Mucosa of gallbladder (tissue), 1 donor: Measurements from ENCODE around the gene KLB. TPM values are rescaled to one million over a fixed set of nuclear protein-coding genes. Genes with fewer than 3 reads are reported as not detected.

Experiments used
- DNase-seq: peaks from one replicate; pipeline ENCODE4 v3.0.0-alpha.2; 2020; ENCODE audit warnings: low spot score
- total RNA-seq: library from RNA; stranded (reverse); gene quantifications from one replicate; pipeline ENCODE4 v1.2.1, GENCODE V29; 2021
- donor health status: DM: no; HTN: no; CAD: no.

KLB gene
- total RNA-seq, 1 donor from 2014 or later = not detected

- DNase-seq = no peak
These were observed 58.3 kb downstream of the KLB start for GRCh38 chr4:39464886-39465501.

DNA sequence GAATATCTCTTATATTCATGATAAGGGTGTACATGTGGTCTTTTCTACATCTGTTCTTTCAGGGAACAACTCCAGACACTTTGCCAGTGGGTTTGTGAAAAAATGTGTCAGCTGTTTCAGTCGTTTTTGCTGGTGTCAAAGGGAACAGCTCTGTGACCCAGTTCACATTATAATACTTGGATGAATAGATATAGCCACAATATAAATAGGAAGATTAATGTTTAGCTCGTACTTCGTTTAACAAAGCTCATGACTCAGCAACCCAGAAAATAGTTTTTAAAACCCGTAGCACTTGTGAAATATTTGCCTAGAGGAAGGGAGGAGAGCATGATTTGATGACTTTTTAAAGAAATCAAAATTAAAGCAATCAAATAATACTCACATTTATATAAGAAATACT, 60.0 kb downstream of the KLB start:
- DNase-seq = no peak

DNA sequence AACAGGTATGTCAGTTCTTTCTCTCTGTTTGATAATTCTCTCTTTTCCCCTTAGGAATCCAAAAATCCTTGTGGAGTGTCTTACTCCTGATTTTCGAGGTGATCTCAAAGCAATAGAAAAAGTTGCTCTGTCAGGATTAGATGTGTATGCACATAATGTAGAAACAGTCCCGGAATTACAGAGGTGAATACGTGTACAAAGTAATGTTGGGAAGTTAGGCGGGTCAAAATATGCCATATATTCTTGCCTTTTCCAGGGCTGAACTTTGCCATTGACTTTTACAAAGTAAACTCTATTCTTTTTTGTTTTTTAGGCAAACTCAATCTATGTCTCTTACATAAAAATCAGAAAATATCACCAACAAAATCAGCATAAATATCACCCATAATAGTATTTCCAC, 60.7 kb downstream of the KLB start:
- DNase-seq = no peak

DNA sequence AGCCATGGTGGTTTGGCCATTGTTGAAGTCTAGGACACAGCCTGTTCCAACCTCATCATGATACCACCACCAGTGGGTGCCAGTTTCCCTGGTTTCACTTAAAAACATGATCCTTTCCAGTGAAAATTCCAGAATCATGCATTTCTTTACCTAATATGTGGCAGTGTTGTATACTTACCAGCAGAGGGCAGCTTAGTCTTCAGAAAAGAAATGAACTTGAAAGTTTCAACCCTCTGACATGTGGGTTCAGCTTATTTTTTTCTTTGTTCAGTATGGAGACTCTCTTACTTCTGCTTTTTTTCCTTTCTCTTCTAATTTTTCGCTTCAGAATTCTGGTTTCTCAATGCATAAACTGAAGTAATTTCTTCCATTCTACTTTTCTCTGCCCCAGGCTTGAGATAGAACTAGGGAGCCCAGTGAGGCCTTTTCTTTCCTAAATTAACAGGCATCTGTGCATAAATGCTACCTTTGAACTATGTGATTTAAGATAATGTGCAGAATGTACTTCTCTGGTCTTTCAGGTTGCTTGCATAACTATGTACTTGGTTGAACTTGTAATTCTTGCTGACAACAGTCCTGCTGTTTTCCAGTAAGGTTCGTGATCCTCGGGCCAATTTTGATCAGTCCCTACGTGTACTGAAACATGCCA, 62.8 kb downstream of the KLB start:
- peak; percentile 42 for DNase-seq

DNA sequence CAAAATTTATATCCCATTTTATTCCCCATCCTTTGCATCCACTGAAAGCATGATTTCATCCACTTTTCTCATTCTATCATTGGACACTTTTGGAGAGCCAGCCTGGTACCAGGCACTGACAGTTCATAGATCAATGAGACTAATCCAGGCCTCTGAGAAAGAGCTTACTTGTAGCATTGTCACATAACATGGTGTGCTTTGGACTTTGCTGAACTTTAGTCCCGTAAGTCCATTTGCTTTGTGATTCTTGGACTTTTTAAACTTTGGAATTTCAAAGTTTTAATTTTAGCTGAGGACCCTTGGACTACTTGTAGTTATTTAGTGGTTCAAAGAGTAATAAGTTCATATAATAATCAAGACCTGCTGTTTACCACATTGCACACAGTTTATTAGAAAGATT, 63.7 kb downstream of the KLB start:
- DNase-seq = no peak

- no peak for DNase-seq
These were observed 65.7 kb downstream of the KLB start for GRCh38 chr4:39472396-39472795.

DNA sequence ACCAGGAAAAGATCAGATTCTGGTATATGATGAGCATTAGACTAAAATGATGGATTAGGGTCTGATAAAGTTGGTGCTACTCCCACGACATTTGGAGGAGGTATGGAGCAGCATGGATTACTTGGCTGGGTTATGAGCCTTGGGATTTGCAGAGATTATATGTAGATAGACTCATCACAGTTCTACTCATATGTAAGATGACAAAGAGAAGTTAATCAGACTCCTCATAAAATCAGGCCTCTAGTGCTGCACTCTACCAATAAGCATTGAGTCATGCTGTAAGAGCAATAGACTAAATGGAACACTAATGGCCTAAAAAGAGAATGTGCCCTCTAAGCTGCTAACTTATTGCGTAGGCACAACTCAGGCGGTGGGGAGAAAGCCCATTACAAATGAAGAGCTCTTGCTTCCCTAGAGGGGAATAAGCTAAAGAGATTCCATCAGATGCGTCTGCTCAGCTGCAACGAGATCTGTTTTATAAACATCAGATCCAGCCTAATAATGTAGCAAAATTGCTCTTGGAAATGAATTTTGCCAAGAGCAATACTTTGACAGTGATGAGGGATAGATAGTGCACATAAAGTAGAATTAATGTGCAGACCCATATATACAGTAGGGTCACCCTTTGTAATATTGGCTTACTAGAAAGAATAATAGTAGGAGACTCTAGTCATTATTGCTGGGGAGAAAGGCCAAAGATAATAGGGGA, 69.6 kb downstream of the KLB start:
- DNase-seq = no peak

DNA sequence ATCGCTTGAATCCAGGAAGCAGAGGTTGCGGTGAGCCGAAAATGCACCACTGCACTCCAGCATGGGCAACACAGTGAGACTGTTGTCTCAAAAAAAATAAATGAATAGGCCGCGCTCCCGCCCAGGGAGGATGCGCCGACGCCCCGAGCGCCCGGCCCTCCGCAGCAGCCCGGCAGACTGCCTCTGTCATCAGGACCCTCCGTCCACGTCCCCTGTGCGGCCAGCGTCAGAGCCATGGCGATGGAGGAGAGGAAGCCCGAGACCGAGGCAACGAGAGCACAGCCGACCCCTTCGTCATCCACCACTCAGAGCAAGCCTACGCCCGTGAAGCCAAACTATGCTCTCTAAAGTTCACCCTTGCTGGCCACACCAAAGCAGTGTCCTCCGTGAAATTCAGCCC, 73.5 kb downstream of the KLB start:
- no peak for DNase-seq

- DNase-seq = no peak
These were observed 74.4 kb downstream of the KLB start for GRCh38 chr4:39480902-39481695.

DNA sequence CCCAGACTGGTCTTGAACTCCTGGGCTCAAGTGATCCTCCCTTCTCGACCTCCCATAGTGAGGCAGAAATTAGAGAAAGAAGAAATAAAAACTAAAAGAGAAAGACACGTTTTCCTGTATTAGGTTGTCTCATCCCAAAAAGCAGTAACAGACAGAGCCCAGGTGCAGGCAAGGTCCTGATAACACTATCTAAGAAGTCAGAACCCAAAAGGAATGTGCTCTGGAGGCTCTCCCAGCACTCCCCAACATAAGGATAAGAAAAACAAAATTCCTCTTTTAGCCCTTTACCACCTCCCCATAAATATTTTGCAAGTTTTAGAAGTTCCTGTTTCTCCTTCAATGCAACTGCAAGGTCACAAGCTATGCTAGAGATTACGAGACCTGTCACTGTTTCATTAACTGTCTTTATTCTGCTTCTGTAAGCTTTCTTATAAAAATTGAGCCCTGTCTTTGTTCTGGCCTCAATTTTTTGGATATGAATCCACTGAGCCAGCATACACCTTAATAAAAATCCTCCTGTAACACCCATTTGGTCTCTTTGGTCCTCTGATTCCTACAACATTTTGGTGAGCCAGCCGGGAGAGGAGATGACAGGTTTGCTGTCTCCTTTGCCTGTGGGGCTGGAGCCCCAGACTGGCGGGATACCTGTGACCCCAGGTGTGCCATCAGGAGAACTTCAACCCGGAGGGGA, 78.0 kb downstream of the KLB start:
- DNase-seq = no peak

GRCh38 chr4:39486221-39486804, 79.6 kb downstream of the KLB start:
- DNase-seq = no peak

DNA sequence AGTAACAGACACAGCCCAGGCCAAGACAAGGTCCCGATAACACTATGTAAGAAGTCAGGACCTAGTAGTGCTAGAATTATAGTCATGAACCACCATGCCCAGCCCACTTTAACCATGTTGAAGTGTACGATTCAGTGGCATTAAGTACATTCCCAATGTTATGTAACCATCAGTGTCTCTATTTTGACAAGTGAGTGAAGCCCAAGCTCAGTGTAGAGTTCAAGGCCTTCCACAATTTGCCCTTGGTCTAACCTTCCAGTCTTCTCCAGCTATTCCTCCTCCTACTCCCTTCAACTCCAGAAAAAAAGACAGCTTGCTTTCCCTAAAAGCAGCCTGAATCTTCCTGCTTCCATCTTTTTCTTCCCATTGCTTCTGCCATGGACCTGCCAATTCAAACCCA, 83.6 kb downstream of the KLB start:
- no peak for DNase-seq

DNA sequence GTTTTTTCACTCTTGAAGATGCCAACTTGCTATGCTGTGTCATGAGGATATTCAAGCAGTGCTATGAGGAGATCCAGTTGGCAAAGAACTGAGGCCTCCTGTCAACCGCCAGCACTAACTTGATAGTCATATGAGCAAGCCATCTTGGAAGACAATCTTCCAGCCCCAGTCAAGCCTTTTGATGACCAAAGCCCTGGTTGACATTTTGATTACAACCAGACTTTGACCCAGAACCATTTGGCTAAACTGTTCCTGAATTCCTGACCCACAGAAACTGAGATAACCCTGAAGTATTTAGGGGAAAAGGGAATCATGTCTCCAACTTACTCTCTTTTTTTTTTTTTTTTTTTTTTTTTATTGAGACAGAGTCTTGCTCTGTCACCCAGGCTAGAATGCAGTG, 87.6 kb downstream of the KLB start:
- DNase-seq = no peak

GRCh38 chr4:39495446-39496213, 88.9 kb downstream of the KLB start:
- DNase-seq = no peak

DNA sequence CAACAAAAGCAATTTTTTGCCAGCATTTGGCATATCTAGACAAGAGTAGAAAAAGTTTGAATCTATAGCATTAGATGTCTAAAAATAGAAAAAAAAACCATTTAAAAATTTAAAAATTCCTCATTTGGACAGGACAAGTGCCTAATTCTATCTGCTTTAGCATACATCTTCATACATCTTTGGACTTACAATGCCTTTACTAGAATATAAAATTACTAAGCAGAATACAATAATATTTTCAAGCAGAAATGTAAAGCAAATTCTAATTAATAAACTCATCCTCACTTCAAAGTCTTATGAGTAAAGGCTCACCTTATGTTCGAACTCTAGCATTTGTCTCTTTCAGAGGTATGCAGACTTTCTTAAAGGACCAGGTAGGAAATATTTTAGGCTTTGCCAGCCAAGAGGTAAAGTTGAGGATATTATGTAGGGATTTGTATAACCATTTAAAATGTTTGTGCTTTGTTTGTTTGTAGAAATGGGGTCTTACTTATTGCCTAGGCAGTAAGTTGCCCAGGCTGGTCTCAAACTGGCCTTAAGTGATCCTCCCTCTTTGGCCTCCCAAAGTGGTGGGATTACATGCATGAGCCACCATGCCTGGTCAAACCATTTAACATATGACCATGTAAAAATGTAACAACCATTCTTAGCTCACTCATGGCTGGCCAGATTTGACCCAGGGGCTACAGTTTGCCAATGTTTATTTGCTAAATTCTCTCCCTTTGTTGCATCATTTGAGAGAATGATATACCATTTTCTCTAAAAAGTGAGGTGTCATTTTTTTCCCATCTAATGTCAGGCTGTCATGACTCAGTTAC, 91.4 kb downstream of the KLB start:
- DNase-seq = no peak

DNA sequence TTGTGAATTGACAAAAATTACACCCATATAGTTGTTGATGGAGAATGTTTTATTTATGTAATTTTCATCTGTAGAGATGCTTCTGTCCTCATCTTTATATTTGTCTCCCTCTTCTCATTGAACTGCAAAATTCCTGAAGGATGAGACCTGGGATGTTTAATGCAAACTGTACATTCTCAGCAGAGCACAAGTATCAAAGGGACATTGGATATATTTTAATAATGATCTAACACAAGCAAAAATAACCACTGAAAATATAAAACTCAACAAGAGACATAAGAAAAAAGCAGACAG, 91.9 kb downstream of the KLB start:
- DNase-seq = no peak
